Mesothelial cell of epicardium (in vitro differentiated cells): ENCODE results near the gene RANBP17. TPM values are rescaled to one million over a fixed set of nuclear protein-coding genes. Genes with fewer than 3 reads are reported as not detected.

Experiments used
- DNase-seq, 2 experiments: peaks; one replicate each; pipeline ENCODE4 v3.0.0; 2021; ENCODE audit warnings: low spot score in 2 of 2; ENCODE audit not compliant: unreplicated experiment in 2 of 2
- H3K27ac Mint-ChIP-seq: 2 replicates; pipeline ENCODE4 v1.8.0; 2021; ENCODE audit warnings: mixed read lengths
- H3K27me3 Mint-ChIP-seq: 2 replicates; pipeline ENCODE4 v1.8.0; 2021; ENCODE audit warnings: low read depth, mixed read lengths
- H3K36me3 Mint-ChIP-seq: 2 replicates; pipeline ENCODE4 v1.8.0; 2021; ENCODE audit warnings: mixed read lengths
- H3K4me1 Mint-ChIP-seq: 2 replicates; pipeline ENCODE4 v1.8.0; 2021; ENCODE audit warnings: mixed read lengths
- H3K4me3 Mint-ChIP-seq: 2 replicates; pipeline ENCODE4 v1.8.0; 2021; ENCODE audit warnings: mild to moderate bottlenecking, moderate library complexity, mixed read lengths
- H3K9me3 Mint-ChIP-seq: 2 replicates; pipeline ENCODE4 v1.8.0; 2021; ENCODE audit warnings: mixed read lengths
- total RNA-seq: library from RNA; stranded (reverse); gene quantifications from 3 replicates; pipeline ENCODE4 v1.2.1, GENCODE V29; 2021
- TF ChIP-seq, protein P1 (sequence below): fragments of 200-600 bp; sonication (generic); IDR thresholded peaks from one replicate; pipeline ENCODE4 v1.5.0; 2021; ENCODE audit warnings: antibody characterized with exemption; ENCODE audit not compliant: unreplicated experiment

The RANBP17 gene
- total RNA-seq, 1 donor from 2014 or later = 60.8 TPM

DNA sequence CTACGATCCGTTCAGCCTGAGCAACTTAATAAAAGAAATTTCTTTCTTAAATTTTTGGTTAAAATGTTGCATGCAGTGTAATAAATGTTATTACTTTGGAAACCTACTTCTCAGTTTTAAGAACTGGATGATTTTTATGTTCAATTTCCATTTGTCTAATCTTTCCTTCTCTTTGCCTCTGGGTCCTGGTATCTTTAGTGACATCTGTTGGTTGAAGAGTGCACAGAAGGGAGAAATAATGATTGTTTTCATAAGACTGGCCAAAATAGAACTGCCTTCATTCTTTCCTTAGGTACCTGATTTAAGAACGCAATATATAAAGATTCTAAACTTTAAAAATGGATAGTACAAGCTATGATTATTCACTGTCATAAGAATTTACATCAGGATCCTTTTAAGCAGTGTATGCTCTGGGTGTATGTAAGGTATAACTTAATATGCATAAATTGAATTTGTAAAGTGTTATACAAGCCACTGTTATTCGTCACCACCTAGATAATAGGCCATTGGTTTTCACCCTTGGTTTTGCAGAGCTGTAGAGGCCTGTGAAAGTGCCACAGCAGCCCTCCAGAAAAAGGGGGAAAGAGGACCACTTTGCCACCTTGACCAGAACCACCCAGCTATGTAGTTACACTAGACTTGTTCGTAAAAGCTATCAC, 364.4 kb downstream of the RANBP17 start:
- Mint-ChIP-seq H3K36me3 (peaks cover 8% of the 10 kb centered on the region), H3K27ac (no peak overlapping the region), H3K4me3 (no peak overlapping the region), H3K9me3 (no peaks in the 10 kb centered on the region), H3K4me1 (no peaks in the 10 kb centered on the region), H3K27me3 (no peaks in the 10 kb centered on the region)
- TF ChIP-seq, protein P1, sequence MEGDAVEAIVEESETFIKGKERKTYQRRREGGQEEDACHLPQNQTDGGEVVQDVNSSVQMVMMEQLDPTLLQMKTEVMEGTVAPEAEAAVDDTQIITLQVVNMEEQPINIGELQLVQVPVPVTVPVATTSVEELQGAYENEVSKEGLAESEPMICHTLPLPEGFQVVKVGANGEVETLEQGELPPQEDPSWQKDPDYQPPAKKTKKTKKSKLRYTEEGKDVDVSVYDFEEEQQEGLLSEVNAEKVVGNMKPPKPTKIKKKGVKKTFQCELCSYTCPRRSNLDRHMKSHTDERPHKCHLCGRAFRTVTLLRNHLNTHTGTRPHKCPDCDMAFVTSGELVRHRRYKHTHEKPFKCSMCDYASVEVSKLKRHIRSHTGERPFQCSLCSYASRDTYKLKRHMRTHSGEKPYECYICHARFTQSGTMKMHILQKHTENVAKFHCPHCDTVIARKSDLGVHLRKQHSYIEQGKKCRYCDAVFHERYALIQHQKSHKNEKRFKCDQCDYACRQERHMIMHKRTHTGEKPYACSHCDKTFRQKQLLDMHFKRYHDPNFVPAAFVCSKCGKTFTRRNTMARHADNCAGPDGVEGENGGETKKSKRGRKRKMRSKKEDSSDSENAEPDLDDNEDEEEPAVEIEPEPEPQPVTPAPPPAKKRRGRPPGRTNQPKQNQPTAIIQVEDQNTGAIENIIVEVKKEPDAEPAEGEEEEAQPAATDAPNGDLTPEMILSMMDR = no peak
- DNase-seq = no peak

DNA sequence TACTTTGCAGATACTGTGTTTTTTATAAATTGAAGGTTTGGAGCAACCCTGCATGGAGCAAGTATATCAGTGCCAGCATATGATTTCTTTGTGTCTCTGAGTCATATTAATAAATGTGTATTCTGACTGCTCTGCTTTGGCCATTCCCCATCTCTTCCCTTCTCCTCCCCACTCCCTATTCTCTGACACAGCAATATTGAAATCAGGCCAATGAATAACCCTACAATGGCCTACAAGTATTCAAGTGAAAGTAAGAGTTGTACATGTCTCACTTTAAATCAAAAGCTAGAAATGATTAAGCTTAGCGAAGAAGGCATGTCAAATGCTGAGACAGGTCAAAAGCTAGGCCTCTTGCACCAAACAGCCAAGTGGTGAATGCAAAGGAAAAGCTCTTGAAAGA, 365.0 kb downstream of the RANBP17 start:
- Mint-ChIP-seq H3K4me3 (no peak overlapping the region), H3K9me3 (no peaks in the 10 kb centered on the region), H3K36me3 (peaks cover 8% of the 10 kb centered on the region), H3K27ac (no peak overlapping the region), H3K4me1 (no peaks in the 10 kb centered on the region), H3K27me3 (no peaks in the 10 kb centered on the region)
- TF ChIP-seq, protein P1 = no peak
- DNase-seq = no peak

DNA sequence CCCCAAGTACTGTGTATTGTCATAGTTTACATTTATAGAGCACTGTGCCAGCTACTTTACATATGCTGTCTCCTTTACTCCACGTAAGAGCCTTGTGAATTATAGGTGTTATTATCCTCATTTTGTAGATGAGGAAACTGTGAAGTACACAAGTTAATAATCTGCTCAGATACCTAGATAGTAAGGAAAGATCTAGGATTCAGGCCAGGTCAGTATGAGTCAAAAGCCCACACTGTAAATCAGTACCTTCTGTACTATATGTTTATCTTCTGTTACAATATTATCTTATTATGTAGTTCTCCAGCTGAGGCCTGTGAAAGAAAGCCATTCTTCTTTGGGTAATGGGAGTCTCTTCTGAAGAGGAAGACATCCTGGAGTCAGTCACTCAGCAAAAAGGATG, 374.8 kb downstream of the RANBP17 start:
- TF ChIP-seq, protein P1 = no peak
- H3K27me3 Mint-ChIP-seq = no peaks in the 10 kb centered on the region

DNA sequence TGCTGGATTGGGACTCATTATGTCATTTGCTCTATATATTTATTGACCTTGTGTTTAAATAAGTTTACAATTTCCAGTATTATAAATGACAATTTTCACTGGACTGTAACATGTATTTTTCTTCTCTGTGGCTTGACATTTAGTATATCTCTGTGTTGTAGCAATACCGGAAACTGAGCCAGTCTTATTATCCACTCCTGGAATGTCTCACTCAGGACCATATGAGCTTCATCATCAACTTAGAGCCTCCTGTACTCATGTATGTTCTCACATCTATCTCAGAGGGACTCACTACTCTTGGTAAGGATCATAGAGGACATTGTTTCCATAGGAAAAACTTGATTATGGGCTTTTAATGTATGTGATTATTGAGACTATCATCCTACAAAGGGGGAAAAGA, 380.7 kb downstream of the RANBP17 start:
- TF ChIP-seq, protein P1 = no peak
- Mint-ChIP-seq H3K4me3 (no peak overlapping the region), H3K27ac (no peak overlapping the region), H3K9me3 (peaks cover 2% of the 10 kb centered on the region), H3K27me3 (no peaks in the 10 kb centered on the region), H3K4me1 (no peaks in the 10 kb centered on the region), H3K36me3 (peaks cover 16% of the 10 kb centered on the region)
- no peak for DNase-seq

More for the DNA sequence above, 374.8 kb downstream of the RANBP17 start:
- no peak overlapping the region for H3K27ac Mint-ChIP-seq
- no peaks in the 10 kb centered on the region for H3K9me3 Mint-ChIP-seq
- no peak overlapping the region for H3K4me3 Mint-ChIP-seq
- no peaks in the 10 kb centered on the region for H3K4me1 Mint-ChIP-seq
- DNase-seq = no peak
- no peaks in the 10 kb centered on the region for H3K36me3 Mint-ChIP-seq

DNA sequence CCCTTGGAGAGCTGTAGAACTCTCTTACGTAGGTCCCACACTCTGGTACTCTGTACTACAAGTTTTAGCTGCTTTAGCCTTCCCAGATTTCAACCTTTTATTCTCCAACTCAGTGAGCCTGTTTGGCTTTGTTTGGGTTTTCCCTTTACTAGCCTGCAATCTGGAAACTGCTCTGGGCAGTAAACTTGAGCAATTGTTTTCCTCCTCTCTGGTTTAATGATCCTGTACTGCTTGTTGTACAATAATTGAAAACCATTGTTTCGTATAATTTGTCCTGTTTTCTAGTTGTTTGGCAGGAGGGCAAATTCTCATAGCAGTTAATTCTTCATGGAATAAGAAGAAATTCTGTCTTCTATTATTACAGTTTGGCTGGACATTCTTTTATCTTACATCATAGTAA, 384.4 kb downstream of the RANBP17 start:
- H3K36me3 Mint-ChIP-seq = peaks cover 46% of the 10 kb centered on the region
- H3K27ac Mint-ChIP-seq = no peak overlapping the region
- DNase-seq = no peak
- TF ChIP-seq, protein P1 = no peak
- H3K4me1 Mint-ChIP-seq = no peaks in the 10 kb centered on the region
- no peaks in the 10 kb centered on the region for H3K27me3 Mint-ChIP-seq
- no peak overlapping the region for H3K4me3 Mint-ChIP-seq
- H3K9me3 Mint-ChIP-seq = peaks cover 31% of the 10 kb centered on the region
